ENCODE measurements around the gene AQP7. TPM values are rescaled to one million over a fixed set of nuclear protein-coding genes. Genes with fewer than 3 reads are reported as not detected.

AQP7 gene
- total RNA-seq, 1 donor from 2014 or later: not detected

- H3K4me3 ChIP-seq (ENCODE audit: low read depth, low read length): no peak overlapping the region
- H3K36me3 ChIP-seq (ENCODE audit: control insufficient read depth, insufficient read depth, low read length): no peaks in the 10 kb centered on the region
- H3K27me3 ChIP-seq (ENCODE audit: control insufficient read depth, insufficient read depth, low read length): no peaks in the 10 kb centered on the region
- no peak for DNase-seq (ENCODE audit: low read depth)
- TF ChIP-seq, protein P1, sequence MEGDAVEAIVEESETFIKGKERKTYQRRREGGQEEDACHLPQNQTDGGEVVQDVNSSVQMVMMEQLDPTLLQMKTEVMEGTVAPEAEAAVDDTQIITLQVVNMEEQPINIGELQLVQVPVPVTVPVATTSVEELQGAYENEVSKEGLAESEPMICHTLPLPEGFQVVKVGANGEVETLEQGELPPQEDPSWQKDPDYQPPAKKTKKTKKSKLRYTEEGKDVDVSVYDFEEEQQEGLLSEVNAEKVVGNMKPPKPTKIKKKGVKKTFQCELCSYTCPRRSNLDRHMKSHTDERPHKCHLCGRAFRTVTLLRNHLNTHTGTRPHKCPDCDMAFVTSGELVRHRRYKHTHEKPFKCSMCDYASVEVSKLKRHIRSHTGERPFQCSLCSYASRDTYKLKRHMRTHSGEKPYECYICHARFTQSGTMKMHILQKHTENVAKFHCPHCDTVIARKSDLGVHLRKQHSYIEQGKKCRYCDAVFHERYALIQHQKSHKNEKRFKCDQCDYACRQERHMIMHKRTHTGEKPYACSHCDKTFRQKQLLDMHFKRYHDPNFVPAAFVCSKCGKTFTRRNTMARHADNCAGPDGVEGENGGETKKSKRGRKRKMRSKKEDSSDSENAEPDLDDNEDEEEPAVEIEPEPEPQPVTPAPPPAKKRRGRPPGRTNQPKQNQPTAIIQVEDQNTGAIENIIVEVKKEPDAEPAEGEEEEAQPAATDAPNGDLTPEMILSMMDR (IDR thresholded peaks at IDR 0.05; ENCODE audit: insufficient read depth, low read length, poor library complexity, severe bottlenecking): no peak
Measured at GRCh38 chr9:33446240-33446945, 44.0 kb upstream of the AQP7 start.

- Histone ChIP-seq H3K27me3 (ENCODE audit: control insufficient read depth, insufficient read depth, low read length) (no peaks in the 10 kb centered on the region), H3K36me3 (ENCODE audit: control insufficient read depth, insufficient read depth, low read length) (no peaks in the 10 kb centered on the region), H3K4me3 (ENCODE audit: low read depth, low read length) (no peak overlapping the region)
- TF ChIP-seq, protein P1 (IDR thresholded peaks at IDR 0.05; ENCODE audit: insufficient read depth, low read length, poor library complexity, severe bottlenecking): no peak
- DNase-seq (ENCODE audit: low read depth): no peak
Measured at GRCh38 chr9:33445389-33446239, 43.2 kb upstream of the AQP7 start.

- H3K4me3 ChIP-seq (ENCODE audit: low read depth, low read length): no peak overlapping the region
- no peak for DNase-seq (ENCODE audit: low read depth)
- TF ChIP-seq, protein P1 (IDR thresholded peaks at IDR 0.05; ENCODE audit: insufficient read depth, low read length, poor library complexity, severe bottlenecking): no peak
Measured at GRCh38 chr9:33443464-33444154, 41.2 kb upstream of the AQP7 start.

DNA sequence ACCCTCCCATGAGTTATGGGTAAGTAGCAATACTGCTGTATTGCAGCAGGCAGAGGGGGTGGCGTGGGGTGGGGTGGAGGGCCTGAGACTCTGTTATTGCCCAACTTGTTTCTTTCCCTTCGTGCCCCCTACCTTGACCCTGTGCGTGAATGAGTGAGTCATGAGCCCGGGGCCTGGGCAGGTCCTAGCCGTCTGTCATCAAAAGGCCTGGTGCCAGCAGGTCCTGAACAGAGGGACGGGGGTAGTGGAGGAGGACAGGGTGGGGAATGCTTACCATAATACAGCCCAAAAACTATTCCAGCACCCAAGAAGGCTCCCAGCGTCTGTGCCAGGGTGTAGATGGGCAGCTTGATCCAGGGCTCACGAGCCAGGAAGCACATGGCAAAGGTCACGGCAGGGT lies 40.7 kb upstream of the AQP7 start:
- H3K36me3 ChIP-seq (ENCODE audit: control insufficient read depth, insufficient read depth, low read length): no peaks in the 10 kb centered on the region
- DNase-seq (ENCODE audit: low read depth): no peak
- TF ChIP-seq, protein P1 (IDR thresholded peaks at IDR 0.05; ENCODE audit: insufficient read depth, low read length, poor library complexity, severe bottlenecking): no peak
- H3K4me3 ChIP-seq (ENCODE audit: low read depth, low read length): no peak overlapping the region
- H3K27me3 ChIP-seq (ENCODE audit: control insufficient read depth, insufficient read depth, low read length): peaks cover 4% of the 10 kb centered on the region

More at GRCh38 chr9:33443464-33444154, 41.2 kb upstream of the AQP7 start:
- H3K27me3 ChIP-seq (ENCODE audit: control insufficient read depth, insufficient read depth, low read length): peaks cover 4% of the 10 kb centered on the region
- no peaks in the 10 kb centered on the region for H3K36me3 ChIP-seq (ENCODE audit: control insufficient read depth, insufficient read depth, low read length)

DNA sequence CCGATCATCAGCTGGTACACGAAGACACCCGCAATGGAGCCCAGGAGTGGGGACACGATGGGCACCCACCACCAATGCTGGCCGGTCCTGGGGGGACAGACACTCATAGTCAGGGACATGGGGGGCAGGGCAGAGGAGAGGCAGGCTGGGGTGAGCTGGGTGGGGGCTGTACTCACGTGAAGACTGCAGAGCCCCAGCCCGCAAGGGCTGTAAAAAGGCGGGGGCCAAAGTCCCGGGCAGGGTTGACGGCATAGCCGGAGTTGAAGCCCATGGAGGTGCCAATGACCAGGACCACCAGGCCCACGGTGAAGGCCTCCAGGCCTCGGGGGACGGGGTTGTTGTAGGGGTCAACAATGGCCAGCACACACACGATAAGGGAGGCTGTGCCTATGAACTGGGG lies 39.8 kb upstream of the AQP7 start:
- TF ChIP-seq, protein P1 (IDR thresholded peaks at IDR 0.05; ENCODE audit: insufficient read depth, low read length, poor library complexity, severe bottlenecking): no peak
- DNase-seq (ENCODE audit: low read depth): no peak

More for the DNA sequence above, 39.8 kb upstream of the AQP7 start:
- Histone ChIP-seq H3K4me3 (ENCODE audit: low read depth, low read length) (no peak overlapping the region), H3K36me3 (ENCODE audit: control insufficient read depth, insufficient read depth, low read length) (no peaks in the 10 kb centered on the region), H3K27me3 (ENCODE audit: control insufficient read depth, insufficient read depth, low read length) (peaks cover 4% of the 10 kb centered on the region)
